A673 (cell line): ENCODE data around the gene AHNAK2.
"Not testable (repeated sequence)": the region's sequence is repeated elsewhere in the genome, so short reads cannot be mapped to it uniquely, and the experiment has no call there.

Experiments
- EZH2 ChIP-seq: fragments of 200-600 bp; sonication (generic); IDR thresholded peaks from 2 replicates; pipeline ENCODE4 v1.6.1; 2017; ENCODE audit warnings: borderline replicate concordance, low read depth, mild to moderate bottlenecking, mixed read lengths, antibody characterized with exemption, low read length; ENCODE audit not compliant: poor library complexity, severe bottlenecking
- TF ChIP-seq, protein P1 (sequence below): fragments of 300-800, 200-600 bp; sonication (generic); conservative IDR thresholded peaks from 2 replicates; pipeline ENCODE4 v1.5.1; 2017; ENCODE audit warnings: low read depth, mild to moderate bottlenecking, antibody characterized with exemption, low read length, moderate library complexity, mixed read lengths

DNA sequence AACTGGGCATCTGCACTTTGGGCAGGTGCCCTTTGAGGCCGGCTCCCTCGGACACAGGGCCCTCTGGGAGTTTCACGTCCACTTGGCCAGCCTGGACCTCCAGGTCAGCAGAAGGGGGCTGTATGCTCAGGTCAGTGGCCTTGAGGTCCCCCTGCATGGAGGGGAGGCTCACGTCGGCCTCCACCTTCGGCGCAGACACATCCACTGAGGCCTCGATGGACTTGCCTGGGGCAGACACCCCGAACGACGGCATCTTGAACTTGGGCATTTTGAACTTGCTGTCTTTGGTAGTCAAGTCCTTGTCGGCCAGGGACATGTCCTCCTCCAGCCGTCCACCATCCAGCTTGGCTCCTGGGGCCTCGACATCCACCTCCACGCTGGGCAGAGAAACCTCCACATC is 27.5 kb downstream of the AHNAK2 start:
- TF ChIP-seq, protein P1, sequence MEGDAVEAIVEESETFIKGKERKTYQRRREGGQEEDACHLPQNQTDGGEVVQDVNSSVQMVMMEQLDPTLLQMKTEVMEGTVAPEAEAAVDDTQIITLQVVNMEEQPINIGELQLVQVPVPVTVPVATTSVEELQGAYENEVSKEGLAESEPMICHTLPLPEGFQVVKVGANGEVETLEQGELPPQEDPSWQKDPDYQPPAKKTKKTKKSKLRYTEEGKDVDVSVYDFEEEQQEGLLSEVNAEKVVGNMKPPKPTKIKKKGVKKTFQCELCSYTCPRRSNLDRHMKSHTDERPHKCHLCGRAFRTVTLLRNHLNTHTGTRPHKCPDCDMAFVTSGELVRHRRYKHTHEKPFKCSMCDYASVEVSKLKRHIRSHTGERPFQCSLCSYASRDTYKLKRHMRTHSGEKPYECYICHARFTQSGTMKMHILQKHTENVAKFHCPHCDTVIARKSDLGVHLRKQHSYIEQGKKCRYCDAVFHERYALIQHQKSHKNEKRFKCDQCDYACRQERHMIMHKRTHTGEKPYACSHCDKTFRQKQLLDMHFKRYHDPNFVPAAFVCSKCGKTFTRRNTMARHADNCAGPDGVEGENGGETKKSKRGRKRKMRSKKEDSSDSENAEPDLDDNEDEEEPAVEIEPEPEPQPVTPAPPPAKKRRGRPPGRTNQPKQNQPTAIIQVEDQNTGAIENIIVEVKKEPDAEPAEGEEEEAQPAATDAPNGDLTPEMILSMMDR: not testable (repeated sequence)
- TF ChIP-seq EZH2: not testable (repeated sequence)
